ENCODE data around the gene DNAH8.
A peak's percentile ranks its signal among the peaks of the same experiment; 100 is the strongest.
"Not testable (repeated sequence)": the region's sequence is repeated elsewhere in the genome, so short reads cannot be mapped to it uniquely, and the experiment has no call there.

Gene DNAH8

GRCh38 chr6:38715016-38715689, at the start of gene DNAH8:
TSS of gene DNAH8 (plus strand) at chr6:38715311. CDS start at chr6:38722810, 7,499 bp downstream.
- no peak for DNase-seq (ENCODE audit: low spot score)

GRCh38 chr6:38671885-38672467, 43.1 kb upstream of the DNAH8 start:
- DNase-seq (ENCODE audit: low spot score): peak; percentile 44

GRCh38 chr6:38673397-38674165, 41.5 kb upstream of the DNAH8 start:
- DNase-seq (ENCODE audit: low spot score): no peak

- no peak for DNase-seq (ENCODE audit: low spot score)
Observed at GRCh38 chr6:38676236-38676973, 38.7 kb upstream of the DNAH8 start.

GRCh38 chr6:38676974-38677544, 38.1 kb upstream of the DNAH8 start:
- DNase-seq (ENCODE audit: low spot score): no peak

GRCh38 chr6:38678178-38678760, 36.8 kb upstream of the DNAH8 start:
- DNase-seq (ENCODE audit: low spot score): no peak

- no peak for DNase-seq (ENCODE audit: low spot score)
Observed at GRCh38 chr6:38679668-38680067, 35.4 kb upstream of the DNAH8 start.

- DNase-seq (ENCODE audit: low spot score): no peak
Observed at GRCh38 chr6:38681850-38682249, 33.3 kb upstream of the DNAH8 start.

GRCh38 chr6:38684237-38684636, 30.9 kb upstream of the DNAH8 start:
- DNase-seq (ENCODE audit: low spot score): no peak

GRCh38 chr6:38684904-38685303, 30.2 kb upstream of the DNAH8 start:
- no peak for DNase-seq (ENCODE audit: low spot score)

- no peak for DNase-seq (ENCODE audit: low spot score)
Observed at GRCh38 chr6:38686270-38687042, 28.7 kb upstream of the DNAH8 start.

- no peak for DNase-seq (ENCODE audit: low spot score)
Observed at GRCh38 chr6:38687043-38687353, 28.1 kb upstream of the DNAH8 start.

GRCh38 chr6:38687549-38687948, 27.6 kb upstream of the DNAH8 start:
- no peak for DNase-seq (ENCODE audit: low spot score)

GRCh38 chr6:38688579-38689087, 26.5 kb upstream of the DNAH8 start:
- DNase-seq (ENCODE audit: low spot score): no peak

- DNase-seq (ENCODE audit: low spot score): no peak
Observed at GRCh38 chr6:38695227-38695900, 19.7 kb upstream of the DNAH8 start.

GRCh38 chr6:38695933-38696332, 19.2 kb upstream of the DNAH8 start:
- no peak for DNase-seq (ENCODE audit: low spot score)

GRCh38 chr6:38696345-38696744, 18.8 kb upstream of the DNAH8 start:
- no peak for DNase-seq (ENCODE audit: low spot score)

- DNase-seq (ENCODE audit: low spot score): no peak
Observed at GRCh38 chr6:38697846-38698245, 17.3 kb upstream of the DNAH8 start.

- DNase-seq (ENCODE audit: low spot score): not testable (repeated sequence)
Observed at GRCh38 chr6:38699702-38700101, 15.4 kb upstream of the DNAH8 start.

- DNase-seq (ENCODE audit: low spot score): no peak
Observed at GRCh38 chr6:38701551-38701950, 13.6 kb upstream of the DNAH8 start.

Data from SW480 (cell line).